ENCODE results near the gene C1QTNF2. TPM values are rescaled to one million over a fixed set of nuclear protein-coding genes. Genes with fewer than 3 reads are reported as not detected.

Gene C1QTNF2
- total and polyA plus RNA-seq, 2 of the 8 experiments (the other 6 are each of a cell fraction or from before 2014, with no cell fraction given), result 1.0 to 2.0 TPM

DNA sequence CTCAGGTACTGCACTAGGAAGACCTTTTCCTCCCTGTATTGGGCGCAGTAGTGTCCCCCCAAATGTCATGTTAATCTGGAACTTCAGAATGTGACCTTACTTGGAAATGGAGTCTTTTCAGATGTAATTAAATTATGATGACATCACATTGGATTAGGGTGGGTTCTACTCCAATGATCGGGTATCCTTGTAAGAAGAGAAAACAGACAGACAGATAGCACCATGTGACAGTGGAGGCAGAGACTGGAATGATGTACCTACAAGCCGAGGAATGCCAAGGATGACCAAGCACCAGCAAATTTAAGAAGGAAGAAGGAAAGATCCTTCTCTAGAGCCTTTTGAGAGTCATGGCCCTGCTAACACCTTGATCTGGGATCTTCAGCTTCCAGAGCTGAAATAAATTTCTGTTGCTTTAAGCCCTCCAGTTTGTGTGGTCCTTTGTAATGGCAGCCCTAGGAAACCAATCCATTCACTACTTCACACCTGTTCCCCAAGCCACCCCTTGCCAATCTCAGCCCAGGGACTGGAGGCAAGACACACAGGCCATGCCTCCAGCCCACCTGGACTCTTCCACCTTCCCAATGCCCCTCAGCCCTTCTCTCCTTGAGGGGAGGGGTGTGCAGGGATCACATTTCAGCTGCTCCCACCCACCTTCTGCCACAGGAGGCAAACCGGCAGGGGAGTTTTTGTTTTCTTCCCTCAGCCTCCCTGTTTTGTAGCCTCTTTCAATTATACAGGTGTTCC, 59.7 kb downstream of the C1QTNF2 start:
- H3K23ac ChIP-seq (ENCODE audit: insufficient read length), result no peak overlapping the region
- FAIRE-seq (no peak), DNase-seq (ENCODE audit: low read depth in 1 of 2, low spot score in 2 of 2) (no peak)
- no peak overlapping the region for H2AFZ ChIP-seq (ENCODE audit: low read length)
- peaks cover 5% of the 10 kb centered on the region; the same call in 1 of the 2 replicates for H3K23me2 ChIP-seq (ENCODE audit: low read depth, low read length)
- H3K36me3 ChIP-seq (ENCODE audit: control insufficient read depth in 2 of 4, insufficient read depth in 4 of 4, low read length in 3 of 4), result peaks cover 4 to 29% (median 9%) of the 10 kb centered on the region in 4 experiments; a peak in 7 of 8 replicates
- CTCF ChIA-PET (ENCODE audit: partially characterized antibody), result interaction anchor here (0.6 to 3.5 kb wide), 11 partner anchors 14 to 230 kb away, joined by 3 to 20 read pairs (median 4); no protein-coding TSS in a partner anchor
- no peak overlapping the region for H3K27ac ChIP-seq (ENCODE audit: low read depth, low read length)
- H3K56ac ChIP-seq (replicated peaks; ENCODE audit: insufficient read length, low read depth, low read length), result no peak overlapping the region
- H4K5ac ChIP-seq (ENCODE audit: insufficient read length, low read depth, low read length), result no peak overlapping the region
- peaks cover 15 to 28% of the 10 kb centered on the region in 2 experiments for H4K20me1 ChIP-seq (replicated peaks in 1 of 2; ENCODE audit: control insufficient read depth in 1 of 2, insufficient read depth in 2 of 2, low read length in 2 of 2)
- peak overlapping the region; percentile 78; the same call in 1 of the 2 replicates for H2AK5ac ChIP-seq (ENCODE audit: low read depth, low read length)
- peaks cover 4 to 7% (median 5%) of the 10 kb centered on the region in 4 experiments; a peak in 5 of 7 replicates for H3K4me1 ChIP-seq (replicated peaks in 1 of 4; ENCODE audit: control insufficient read depth in 3 of 4, insufficient read depth in 4 of 4, low read length in 3 of 4)
- H2BK5ac ChIP-seq (ENCODE audit: low read depth, low read length), result no peak overlapping the region
- 67% methylated on average over 4 of the region's 4 CpGs; no CpG with 5 or more reads in 1 of the 2 experiments for WGBS, 2 experiments (ENCODE audit: extremely low coverage in 1 of 2, insufficient coverage in 1 of 2, insufficient read length in 1 of 2, insufficient replicate concordance in 2 of 2, low coverage in 1 of 2, low lambda C conversion rate in 2 of 2, missing lambda C conversion rate in 1 of 2)
- no peaks in the 10 kb centered on the region for H3K27me3 ChIP-seq (replicated peaks in 1 of 4; ENCODE audit: control insufficient read depth in 3 of 4, extremely low read depth in 1 of 4, insufficient read depth in 3 of 4, low read length in 3 of 4)
- no peak overlapping the region for H2BK120ac ChIP-seq (replicated peaks; ENCODE audit: low read depth, low read length)
- H2BK20ac ChIP-seq (ENCODE audit: low read length), result peak overlapping the region; percentile 25; the same call in 1 of the 2 replicates
- no peak overlapping the region for H4K91ac ChIP-seq (replicated peaks; ENCODE audit: insufficient read length, low read length)
- H3K18ac ChIP-seq (ENCODE audit: extremely low read depth, low read length), result peak overlapping the region; percentile 14; the same call in 1 of the 2 replicates
- H4K8ac ChIP-seq (ENCODE audit: extremely low read depth, insufficient read depth, low read length), result no peak overlapping the region
- TF ChIP-seq, protein P1, sequence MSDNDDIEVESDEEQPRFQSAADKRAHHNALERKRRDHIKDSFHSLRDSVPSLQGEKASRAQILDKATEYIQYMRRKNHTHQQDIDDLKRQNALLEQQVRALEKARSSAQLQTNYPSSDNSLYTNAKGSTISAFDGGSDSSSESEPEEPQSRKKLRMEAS (IDR thresholded peaks at IDR 0.05), result peak; percentile 60
- TF ChIP-seq, protein P2, sequence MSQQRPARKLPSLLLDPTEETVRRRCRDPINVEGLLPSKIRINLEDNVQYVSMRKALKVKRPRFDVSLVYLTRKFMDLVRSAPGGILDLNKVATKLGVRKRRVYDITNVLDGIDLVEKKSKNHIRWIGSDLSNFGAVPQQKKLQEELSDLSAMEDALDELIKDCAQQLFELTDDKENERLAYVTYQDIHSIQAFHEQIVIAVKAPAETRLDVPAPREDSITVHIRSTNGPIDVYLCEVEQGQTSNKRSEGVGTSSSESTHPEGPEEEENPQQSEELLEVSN (IDR thresholded peaks at IDR 0.05), result peak; percentile 26; the same call in 1 of the 2 replicates
- TF ChIP-seq SAP30 (IDR thresholded peaks at IDR 0.05; ENCODE audit: insufficient read depth, insufficient replicate concordance, low read length) (no peak), RAD21 (IDR thresholded peaks at IDR 0.05 in 1 of 2, conservative IDR thresholded peaks at IDR 0.05 in 1 of 2; ENCODE audit: low read depth in 2 of 2, low read length in 2 of 2) (peak in 1 of 2 experiments; percentile 6; a peak in 1 of 4 replicates), BCL11A (IDR thresholded peaks at IDR 0.05; ENCODE audit: low read depth in 2 of 2, low read length in 2 of 2) (no peak)
- no peaks in the 10 kb centered on the region for H3K9me3 ChIP-seq (ENCODE audit: insufficient read depth in 2 of 2, low read depth in 1 of 2, low read length in 1 of 2)
- H3K4me3 ChIP-seq (ENCODE audit: extremely low read depth in 1 of 4, insufficient read depth in 2 of 4, low read depth in 3 of 4, low read length in 4 of 4), result peak overlapping the region; percentile 87 to 93 (median 92); a peak in 7 of 8 replicates
- H2BK12ac ChIP-seq (ENCODE audit: low read depth, low read length), result peak overlapping the region; percentile 30; the same call in 1 of the 2 replicates
- peak overlapping the region; percentile 90 to 96 for H3K4me2 ChIP-seq (ENCODE audit: insufficient read depth in 1 of 2, low read depth in 2 of 2, low read length in 2 of 2)
- POLR2A ChIA-PET (ENCODE audit: partially characterized antibody), result interaction anchor here (0.7 to 3.4 kb wide), 11 partner anchors 9 to 113 kb away, joined by 3 to 25 read pairs (median 4); no protein-coding TSS in a partner anchor
- no peak overlapping the region; the same call in 1 of the 2 replicates for H2BK15ac ChIP-seq (ENCODE audit: low read length)
- peak overlapping the region; percentile 19 for H3K4ac ChIP-seq (replicated peaks; ENCODE audit: insufficient read length, low read depth, low read length)
- H3K79me1 ChIP-seq (ENCODE audit: low read depth, low read length), result peaks cover 23% of the 10 kb centered on the region
- no peak overlapping the region for H3K14ac ChIP-seq (ENCODE audit: insufficient read length)
- H3K9ac ChIP-seq (replicated peaks in 1 of 4; ENCODE audit: extremely low read depth in 1 of 4, low read depth in 3 of 4, low read length in 3 of 4), result no peak overlapping the region; a peak in 1 of 7 replicates
- H3K79me2 ChIP-seq (ENCODE audit: control insufficient read depth in 1 of 2, insufficient read depth in 2 of 2, low read length in 2 of 2), result peaks cover 21 to 63% of the 10 kb centered on the region in 2 experiments
